PFSK-1 (cell line): ENCODE measurements around the gene RLN3.
A peak's percentile ranks its signal among the peaks of the same experiment; 100 is the strongest.

Source experiments
- POLR2AphosphoS5 ChIP-seq: IDR thresholded peaks from 2 replicates; pipeline ENCODE4 v1.6.1; 2012; ENCODE audit warnings: low read depth, mild to moderate bottlenecking, control low read depth, low read length, moderate library complexity
- SIN3A ChIP-seq: IDR thresholded peaks from 2 replicates; pipeline ENCODE4 v1.6.1; 2012; ENCODE audit warnings: mild to moderate bottlenecking, low read length, moderate library complexity, borderline replicate concordance; ENCODE audit not compliant: insufficient read depth
- TAF1 ChIP-seq: IDR thresholded peaks from 2 replicates; pipeline ENCODE4 v1.6.1; 2012; ENCODE audit warnings: low read length, control low read depth, borderline replicate concordance; ENCODE audit not compliant: insufficient read depth
- TF ChIP-seq, protein P1 (sequence below), 2 experiments: IDR thresholded peaks; 2 replicates each; pipeline versions ENCODE4 v1.6.1 to v1.8.0; 2011 to 2012; ENCODE audit warnings: low read depth in 2 of 2, low read length in 2 of 2, control low read depth in 1 of 2, inconsistent platforms in 1 of 2, mild to moderate bottlenecking in 1 of 2, moderate library complexity in 1 of 2; ENCODE audit not compliant: insufficient read depth in 1 of 2

DNA sequence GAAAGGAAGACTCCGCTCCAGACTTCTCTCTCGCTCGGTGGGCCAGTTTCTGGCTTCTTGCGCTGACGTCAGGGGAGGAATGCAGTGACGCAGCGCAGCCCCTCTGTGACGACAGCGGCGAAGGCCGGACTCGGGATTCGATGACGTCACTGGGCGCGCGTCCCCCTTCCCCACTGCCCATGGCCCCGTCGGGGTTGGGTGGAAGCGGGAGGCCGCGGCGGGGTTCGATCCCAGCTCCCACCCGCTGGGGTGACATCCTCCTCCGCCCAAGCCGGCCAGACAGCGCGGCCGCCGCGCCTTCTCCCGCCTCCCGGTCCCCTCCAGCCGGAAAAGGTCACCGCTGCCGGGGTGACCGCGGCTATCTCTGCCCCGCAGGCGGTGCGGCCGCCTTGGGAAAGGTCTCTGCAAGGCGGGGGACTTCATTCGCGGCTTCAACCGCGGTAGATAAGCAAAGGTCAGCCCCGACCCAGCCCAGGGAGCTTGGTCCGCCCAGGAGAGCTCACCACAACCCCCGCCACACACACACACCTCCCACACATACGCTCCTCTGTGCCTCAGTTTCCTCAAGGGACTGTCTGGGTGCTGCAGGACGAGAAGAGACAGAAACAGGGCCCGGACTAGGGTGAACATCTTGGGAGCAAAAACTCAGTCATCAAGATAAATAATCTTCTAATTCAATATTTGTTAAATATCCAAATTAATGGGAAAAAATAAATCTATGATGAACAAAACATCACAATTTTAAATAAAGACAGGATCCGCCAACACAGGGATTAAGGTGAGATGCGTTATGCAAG lies 21.0 kb upstream of the RLN3 start:
- TF ChIP-seq, protein P1, sequence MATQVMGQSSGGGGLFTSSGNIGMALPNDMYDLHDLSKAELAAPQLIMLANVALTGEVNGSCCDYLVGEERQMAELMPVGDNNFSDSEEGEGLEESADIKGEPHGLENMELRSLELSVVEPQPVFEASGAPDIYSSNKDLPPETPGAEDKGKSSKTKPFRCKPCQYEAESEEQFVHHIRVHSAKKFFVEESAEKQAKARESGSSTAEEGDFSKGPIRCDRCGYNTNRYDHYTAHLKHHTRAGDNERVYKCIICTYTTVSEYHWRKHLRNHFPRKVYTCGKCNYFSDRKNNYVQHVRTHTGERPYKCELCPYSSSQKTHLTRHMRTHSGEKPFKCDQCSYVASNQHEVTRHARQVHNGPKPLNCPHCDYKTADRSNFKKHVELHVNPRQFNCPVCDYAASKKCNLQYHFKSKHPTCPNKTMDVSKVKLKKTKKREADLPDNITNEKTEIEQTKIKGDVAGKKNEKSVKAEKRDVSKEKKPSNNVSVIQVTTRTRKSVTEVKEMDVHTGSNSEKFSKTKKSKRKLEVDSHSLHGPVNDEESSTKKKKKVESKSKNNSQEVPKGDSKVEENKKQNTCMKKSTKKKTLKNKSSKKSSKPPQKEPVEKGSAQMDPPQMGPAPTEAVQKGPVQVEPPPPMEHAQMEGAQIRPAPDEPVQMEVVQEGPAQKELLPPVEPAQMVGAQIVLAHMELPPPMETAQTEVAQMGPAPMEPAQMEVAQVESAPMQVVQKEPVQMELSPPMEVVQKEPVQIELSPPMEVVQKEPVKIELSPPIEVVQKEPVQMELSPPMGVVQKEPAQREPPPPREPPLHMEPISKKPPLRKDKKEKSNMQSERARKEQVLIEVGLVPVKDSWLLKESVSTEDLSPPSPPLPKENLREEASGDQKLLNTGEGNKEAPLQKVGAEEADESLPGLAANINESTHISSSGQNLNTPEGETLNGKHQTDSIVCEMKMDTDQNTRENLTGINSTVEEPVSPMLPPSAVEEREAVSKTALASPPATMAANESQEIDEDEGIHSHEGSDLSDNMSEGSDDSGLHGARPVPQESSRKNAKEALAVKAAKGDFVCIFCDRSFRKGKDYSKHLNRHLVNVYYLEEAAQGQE (IDR thresholded peaks at IDR 0.05; ENCODE audit: insufficient read depth in 1 of 2, low read depth in 2 of 2, low read length in 2 of 2), result no peak
- TF ChIP-seq POLR2AphosphoS5 (0 out of 2 replicates have a peak, but pooled peaks have one; percentile 28), SIN3A (no peak), TAF1 (no peak)
